HT-29 (cell line): ENCODE data around the gene ARGFX. TPM values are rescaled to one million over a fixed set of nuclear protein-coding genes. Genes with fewer than 3 reads are reported as not detected.
"Not testable (repeated sequence)": the region's sequence is repeated elsewhere in the genome, so short reads cannot be mapped to it uniquely, and the experiment has no call there.

Experiments used
- DNase-seq: peaks from one replicate; pipeline ENCODE4 v3.0.0-alpha.2; 2015; ENCODE audit warnings: low spot score
- total RNA-seq: library from RNA; depleted of rRNA; stranded (reverse); fragments of >200 nt; shearing (Covaris generic); gene quantifications from 2 replicates; pipeline ENCODE4 v1.2.3, GENCODE V29; 2014; rRNA removed

Gene ARGFX
- total RNA-seq, 1 experiment from 2014 or later, result not detected

- DNase-seq, result not testable (repeated sequence)
Measured at GRCh38 chr3:121599900-121600299, 32.2 kb downstream of the ARGFX start.

GRCh38 chr3:121601212-121601812, 33.6 kb downstream of the ARGFX start:
- DNase-seq, result no peak

- DNase-seq, result no peak
Measured at GRCh38 chr3:121604759-121605158, 37.0 kb downstream of the ARGFX start.

GRCh38 chr3:121606106-121606505, 38.4 kb downstream of the ARGFX start:
- DNase-seq, result no peak

Other genes with a start within 250 kb of the ARGFX start
- gene POLQ, start 22.0 kb upstream of the ARGFX start, total RNA-seq, result 8.7 and 12.4 TPM in 2 replicates
- gene FBXO40, start 25.4 kb downstream of the ARGFX start, total RNA-seq, result not detected in 2 replicates
- gene HCLS1, start 93.0 kb downstream of the ARGFX start, total RNA-seq, result 0.18 TPM in 1 of 2 replicates, not detected in the other
- 20.0 and 31.8 TPM in 2 replicates for gene GOLGB1, start 181.8 kb downstream of the ARGFX start, total RNA-seq